C4-2B (cell line): ENCODE data around the gene TSEN54.

ENCODE experiments used
- H3K27ac ChIP-seq: fragments of 450-650 bp; 2 replicates; pipeline ENCODE4 v1.5.1; 2017
- CTCF ChIP-seq: fragments of 450-650 bp; conservative IDR thresholded peaks from 2 replicates; pipeline ENCODE4 v1.5.1; 2017; ENCODE audit warnings: mild to moderate bottlenecking
- ZFX ChIP-seq: fragments of 450-650 bp; IDR thresholded peaks from 2 replicates; pipeline ENCODE4 v1.6.1; 2017

Gene TSEN54

DNA sequence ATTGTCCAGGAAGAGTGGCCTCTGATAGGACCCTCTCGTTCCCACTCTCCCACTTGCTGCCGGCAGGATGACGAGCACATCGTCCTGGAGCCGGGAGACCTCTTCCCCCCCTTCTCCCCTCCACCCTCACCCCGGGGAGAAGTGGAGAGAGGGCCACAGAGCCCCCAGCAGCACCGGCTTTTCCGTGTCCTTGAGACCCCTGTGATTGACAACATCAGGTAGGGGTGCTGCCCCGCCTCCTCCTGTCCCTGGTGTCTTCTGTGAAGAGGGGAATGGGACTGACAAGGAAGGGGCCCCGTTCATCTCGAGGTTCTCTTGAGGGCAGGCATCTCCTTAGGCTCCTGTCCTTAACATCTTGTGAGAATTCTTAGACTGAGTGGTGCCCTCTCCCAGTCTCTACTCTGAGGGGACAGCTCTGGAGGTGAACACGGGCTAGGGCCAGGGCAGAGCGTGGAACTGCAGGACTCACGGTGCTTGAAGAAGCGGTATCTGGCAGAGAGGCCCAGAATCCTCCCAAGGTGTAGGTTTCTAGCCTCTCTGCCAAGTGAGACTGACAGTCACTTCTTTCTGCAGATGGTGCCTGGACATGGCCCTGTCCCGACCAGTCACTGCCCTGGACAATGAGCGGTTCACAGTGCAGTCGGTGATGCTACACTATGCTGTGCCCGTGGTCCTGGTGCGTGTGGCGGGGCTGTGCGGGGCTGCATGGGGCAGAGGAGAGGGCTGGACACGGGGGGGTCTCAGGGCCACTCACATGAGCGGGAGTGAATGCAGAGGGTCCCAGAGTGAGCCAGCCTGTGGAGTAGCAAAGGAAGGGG is 27.4 kb upstream of the TSEN54 start:
- H3K27ac ChIP-seq, result no peak overlapping the region
- TF ChIP-seq ZFX (no peak), CTCF (no peak)

DNA sequence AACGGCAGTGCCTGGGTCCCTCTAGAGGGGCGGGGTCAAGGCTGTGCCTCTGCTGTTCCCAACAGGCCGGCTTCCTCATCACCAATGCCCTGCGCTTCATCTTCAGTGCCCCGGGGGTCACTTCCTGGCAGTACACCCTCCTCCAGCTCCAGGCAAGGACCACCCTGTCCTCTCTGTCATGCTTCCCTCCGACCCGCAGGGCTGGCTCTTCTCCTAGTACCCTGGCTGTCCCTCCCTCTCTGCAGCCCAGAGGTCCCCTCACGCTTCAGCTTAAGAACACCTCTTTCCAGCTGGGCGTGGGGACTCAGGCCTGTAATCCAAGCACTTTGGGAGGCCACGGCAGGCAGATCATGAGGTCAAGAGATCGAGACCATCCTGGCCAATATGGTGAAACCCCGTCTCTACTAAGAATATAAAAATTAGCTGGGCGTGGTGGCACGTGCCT is 26.8 kb upstream of the TSEN54 start:
- H3K27ac ChIP-seq, result no peak overlapping the region
- TF ChIP-seq CTCF (no peak), ZFX (no peak)

- TF ChIP-seq ZFX (no peak), CTCF (no peak)
- no peak overlapping the region for H3K27ac ChIP-seq
These were observed 26.1 kb upstream of the TSEN54 start for GRCh38 chr17:75490173-75490743.

DNA sequence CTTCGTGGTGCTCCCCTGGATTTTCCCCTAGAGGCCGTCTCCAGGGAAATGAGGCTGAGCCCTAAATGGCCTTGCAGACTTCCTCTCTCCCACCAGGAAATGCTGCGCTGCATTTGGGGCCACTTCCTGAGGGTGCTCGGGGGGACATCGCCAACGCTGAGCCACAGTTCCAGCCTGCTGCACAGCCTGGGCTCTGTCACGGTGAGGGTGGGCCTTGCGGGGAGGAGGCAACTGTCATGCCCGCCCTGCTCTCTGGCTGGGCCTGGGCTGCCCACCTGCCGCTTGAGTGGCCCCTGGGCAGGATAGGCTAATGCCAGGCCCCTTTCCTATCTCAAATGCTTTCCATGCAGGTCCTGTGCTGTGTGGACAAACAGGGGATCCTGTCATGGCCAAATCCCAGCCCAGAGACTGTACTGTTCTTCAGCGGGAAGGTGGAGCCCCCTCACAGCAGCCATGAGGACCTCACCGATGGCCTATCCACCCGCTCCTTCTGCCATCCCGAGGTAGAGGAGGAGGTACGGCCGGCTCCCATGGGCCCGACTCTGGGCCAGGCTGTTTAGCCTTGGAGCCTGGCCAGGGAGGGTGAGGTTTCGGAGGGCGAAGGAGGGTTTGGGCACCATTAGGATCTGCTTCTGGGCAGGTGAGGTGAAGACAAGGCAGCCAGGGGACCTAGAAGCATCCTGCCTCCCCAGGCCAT is 25.2 kb upstream of the TSEN54 start:
- H3K27ac ChIP-seq, result no peak overlapping the region
- no peak for TF ChIP-seq CTCF
- no peak for TF ChIP-seq ZFX

GRCh38 chr17:75491680-75492079 is 24.6 kb upstream of the TSEN54 start:
- no peak overlapping the region for H3K27ac ChIP-seq
- no peak for TF ChIP-seq ZFX
- TF ChIP-seq CTCF, result no peak

- no peak for TF ChIP-seq ZFX
- no peak for TF ChIP-seq CTCF
- H3K27ac ChIP-seq, result no peak overlapping the region
These were observed 23.7 kb upstream of the TSEN54 start for GRCh38 chr17:75492555-75493168.
